Neuronal stem cell (in vitro differentiated cells): ENCODE data around the gene TMEM191C.
A peak's percentile ranks its signal among the peaks of the same experiment; 100 is the strongest.
"Not testable (repeated sequence)": the region's sequence is repeated elsewhere in the genome, so short reads cannot be mapped to it uniquely, and the experiment has no call there.

Experiments
- DNase-seq: peaks from one replicate; pipeline ENCODE4 v3.0.0-alpha.2; 2013; ENCODE audit warnings: low spot score
- H2AFZ ChIP-seq: one replicate; pipeline ENCODE4 v1.6.1; 2013; ENCODE audit warnings: mild to moderate bottlenecking, low read length, inconsistent platforms
- H2AK5ac ChIP-seq: 2 replicates; pipeline ENCODE4 v1.6.1; 2013; ENCODE audit warnings: low read depth, mild to moderate bottlenecking, inconsistent platforms, low read length, moderate library complexity, mixed read lengths
- H2BK120ac ChIP-seq: 2 replicates; pipeline ENCODE4 v1.6.1; 2013; ENCODE audit warnings: low read depth, mild to moderate bottlenecking, inconsistent platforms, low read length, moderate library complexity, mixed read lengths
- H2BK12ac ChIP-seq: one replicate; pipeline ENCODE4 v1.6.1; 2013; ENCODE audit warnings: low read length, inconsistent platforms
- H2BK15ac ChIP-seq: 2 replicates; pipeline ENCODE4 v1.6.1; 2013; ENCODE audit warnings: mild to moderate bottlenecking, low read length, inconsistent platforms, mixed read lengths
- H2BK5ac ChIP-seq: one replicate; pipeline ENCODE4 v1.6.1; 2013; ENCODE audit warnings: inconsistent platforms, mild to moderate bottlenecking, low read length, moderate library complexity
- H3K14ac ChIP-seq: one replicate; pipeline ENCODE4 v1.6.1; 2013; ENCODE audit warnings: low read length, inconsistent platforms
- H3K18ac ChIP-seq: 2 replicates; pipeline ENCODE4 v1.6.1; 2013; ENCODE audit warnings: low read length, inconsistent platforms
- H3K23ac ChIP-seq: 2 replicates; pipeline ENCODE4 v1.6.1; 2013; ENCODE audit warnings: low read depth, mild to moderate bottlenecking, mixed read lengths, low read length, inconsistent platforms; ENCODE audit not compliant: poor library complexity
- H3K27ac ChIP-seq: replicated peaks from 3 replicates; pipeline ENCODE4 v1.5.1; 2013; ENCODE audit warnings: low read length, inconsistent platforms
- H3K27me3 ChIP-seq, 3 experiments: 2 replicates each; pipeline ENCODE4 v1.6.1; 2013; ENCODE audit warnings: low read length in 3 of 3, mild to moderate bottlenecking in 2 of 3, inconsistent platforms in 1 of 3, low read depth in 1 of 3, mixed read lengths in 1 of 3, moderate library complexity in 1 of 3; ENCODE audit not compliant: control insufficient read depth in 3 of 3, insufficient read depth in 3 of 3
- H3K36me3 ChIP-seq, 2 donors: replicated peaks in 1 of 2; 2 replicates each; pipeline ENCODE4 v1.6.1; 2013; ENCODE audit warnings: low read length in 2 of 2; ENCODE audit not compliant: control insufficient read depth in 2 of 2, insufficient read depth in 2 of 2
- H3K4ac ChIP-seq: 2 replicates; pipeline ENCODE4 v1.6.1; 2013; ENCODE audit warnings: inconsistent platforms, mild to moderate bottlenecking, low read length, moderate library complexity
- H3K4me1 ChIP-seq, 2 donors: 1 replicate in 1 of 2; 2 replicates in 1 of 2; pipeline ENCODE4 v1.6.1; 2013; ENCODE audit warnings: low read length in 2 of 2, low read depth in 1 of 2; ENCODE audit not compliant: control insufficient read depth in 2 of 2, insufficient read depth in 1 of 2
- H3K4me2 ChIP-seq: one replicate; pipeline ENCODE4 v1.6.1; 2013; ENCODE audit warnings: mild to moderate bottlenecking, low read length, inconsistent platforms; ENCODE audit not compliant: insufficient read depth, poor library complexity, severe bottlenecking
- H3K4me3 ChIP-seq, 2 donors: 2 replicates each; pipeline ENCODE4 v1.5.1; 2013; ENCODE audit warnings: low read length in 2 of 2, mild to moderate bottlenecking in 2 of 2, inconsistent platforms in 1 of 2, moderate library complexity in 1 of 2
- H3K79me1 ChIP-seq: one replicate; pipeline ENCODE4 v1.6.1; 2013; ENCODE audit warnings: low read depth, mild to moderate bottlenecking, inconsistent platforms, low read length, moderate library complexity
- H3K9ac ChIP-seq: one replicate; pipeline ENCODE4 v1.6.1; 2013; ENCODE audit warnings: mild to moderate bottlenecking, low read depth, low read length, inconsistent platforms; ENCODE audit not compliant: poor library complexity
- H3K9me3 ChIP-seq, 2 donors: replicated peaks in 1 of 2; 2 replicates each; pipeline versions ENCODE3 to v1.6.1; 2013; ENCODE audit warnings: low read length in 2 of 2, mild to moderate bottlenecking in 2 of 2, inconsistent platforms in 1 of 2, low read depth in 1 of 2, mixed read lengths in 1 of 2, moderate library complexity in 1 of 2; ENCODE audit not compliant: control insufficient read depth in 2 of 2, insufficient read depth in 1 of 2
- H4K8ac ChIP-seq: one replicate; pipeline ENCODE4 v1.6.1; 2013; ENCODE audit warnings: low read depth, mild to moderate bottlenecking, inconsistent platforms, low read length, moderate library complexity
- H4K91ac ChIP-seq: one replicate; pipeline ENCODE4 v1.6.1; 2013; ENCODE audit warnings: low read length, low read depth, mild to moderate bottlenecking, inconsistent platforms; ENCODE audit not compliant: poor library complexity
- WGBS, 2 donors: extraction: QIAGEN DNeasy Blood & Tissue Kit; methylation state at CpG; one replicate each; pipeline ENCODE4 v1.1.7; 2013; ENCODE audit warnings: missing lambda C conversion rate in 2 of 2, mixed read lengths in 1 of 2; ENCODE audit not compliant: insufficient read length in 2 of 2, insufficient replicate concordance in 1 of 2; ENCODE audit errors: extremely low coverage in 2 of 2; 5-methylcytosine and 5-hydroxymethylcytosine counted together

The TMEM191C gene

GRCh38 chr22:21468194-21469096 lies 1.3 kb downstream of the TMEM191C start:
- H3K9ac ChIP-seq, H2AK5ac ChIP-seq, H3K14ac ChIP-seq, H3K23ac ChIP-seq, H3K27me3 ChIP-seq, H3K18ac ChIP-seq, H2BK5ac ChIP-seq, H3K9me3 ChIP-seq, H4K91ac ChIP-seq, H2BK12ac ChIP-seq, H3K36me3 ChIP-seq, H2BK15ac ChIP-seq, H3K79me1 ChIP-seq, H3K4me1 ChIP-seq, H2AFZ ChIP-seq, H4K8ac ChIP-seq, H2BK120ac ChIP-seq, H3K27ac ChIP-seq, H3K4ac ChIP-seq: not testable (repeated sequence)
- peak; percentile 83 for DNase-seq
- no CpG with 5 or more reads among the region's 60 CpGs for WGBS, 2 donors
- Histone ChIP-seq H3K4me3 (peak overlapping the region in 1 of 2 donors; percentile 72), H3K4me2 (peak overlapping the region; percentile 11)

GRCh38 chr22:21469097-21469994 lies 2.2 kb downstream of the TMEM191C start:
- not testable (repeated sequence) for H3K9me3 ChIP-seq, H3K18ac ChIP-seq, H2AK5ac ChIP-seq, H3K79me1 ChIP-seq, H3K27ac ChIP-seq, H3K4ac ChIP-seq, H3K4me1 ChIP-seq, H3K36me3 ChIP-seq, H2BK120ac ChIP-seq, H2BK12ac ChIP-seq, H3K4me3 ChIP-seq, H2BK5ac ChIP-seq, H4K91ac ChIP-seq, H2AFZ ChIP-seq, H3K23ac ChIP-seq, DNase-seq, H3K14ac ChIP-seq, H3K9ac ChIP-seq, H3K27me3 ChIP-seq, H2BK15ac ChIP-seq, H4K8ac ChIP-seq, H3K4me2 ChIP-seq
- no CpG with 5 or more reads among the region's 87 CpGs for WGBS, 2 donors

GRCh38 chr22:21472984-21473383 lies 5.8 kb downstream of the TMEM191C start:
- H3K27ac ChIP-seq, DNase-seq, H3K14ac ChIP-seq, H3K4me1 ChIP-seq, H3K27me3 ChIP-seq, H3K4ac ChIP-seq, H3K4me2 ChIP-seq, H2BK120ac ChIP-seq, H2BK5ac ChIP-seq, H3K9ac ChIP-seq, H2AK5ac ChIP-seq, H2AFZ ChIP-seq, H3K36me3 ChIP-seq, H4K8ac ChIP-seq, H3K18ac ChIP-seq, H2BK12ac ChIP-seq, H4K91ac ChIP-seq, H3K4me3 ChIP-seq, H3K79me1 ChIP-seq, H2BK15ac ChIP-seq, H3K23ac ChIP-seq, H3K9me3 ChIP-seq: not testable (repeated sequence)
- no CpG with 5 or more reads among the region's 11 CpGs for WGBS, 2 donors

- H3K4me3 ChIP-seq, DNase-seq, H2BK5ac ChIP-seq, H2BK12ac ChIP-seq, H2BK120ac ChIP-seq, H2AK5ac ChIP-seq, H2AFZ ChIP-seq, H4K8ac ChIP-seq, H3K23ac ChIP-seq, H3K9me3 ChIP-seq, H4K91ac ChIP-seq, H3K14ac ChIP-seq, H2BK15ac ChIP-seq, H3K36me3 ChIP-seq, H3K9ac ChIP-seq, H3K79me1 ChIP-seq, H3K27ac ChIP-seq, H3K18ac ChIP-seq, H3K4me1 ChIP-seq, H3K4ac ChIP-seq, H3K27me3 ChIP-seq, H3K4me2 ChIP-seq: not testable (repeated sequence)
- WGBS, 2 donors, result no CpG with 5 or more reads among the region's 13 CpGs
Measured at GRCh38 chr22:21473664-21474063, 6.5 kb downstream of the TMEM191C start.
